Measurements from ENCODE around the gene SHH. TPM values are rescaled to one million over a fixed set of nuclear protein-coding genes. Genes with fewer than 3 reads are reported as not detected.
A peak's percentile ranks its signal among the peaks of the same experiment; 100 is the strongest.
"Not testable (repeated sequence)": the region's sequence is repeated elsewhere in the genome, so short reads cannot be mapped to it uniquely, and the experiment has no call there.

SHH gene
- total and polyA plus RNA-seq, 4 donors, result 0.10 to 0.25 TPM; not detected in 2

DNA sequence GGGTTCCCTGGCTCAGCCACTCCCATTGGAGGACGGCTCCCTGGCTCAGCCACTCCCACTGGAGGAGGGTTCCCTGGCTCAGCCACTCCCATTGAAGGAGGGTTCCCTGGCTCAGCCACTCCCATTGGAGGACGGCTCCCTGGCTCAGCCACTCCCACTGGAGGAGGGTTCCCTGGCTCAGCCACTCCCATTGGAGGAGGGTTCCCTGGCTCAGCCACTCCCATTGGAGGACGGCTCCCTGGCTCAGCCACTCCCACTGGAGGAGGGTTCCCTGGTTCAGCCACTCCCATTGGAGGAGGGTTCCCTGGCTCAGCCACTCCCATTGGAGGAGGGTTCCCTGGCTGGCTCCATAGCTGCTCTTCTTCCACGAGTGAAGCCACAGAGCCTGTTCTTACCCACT lies 5.3 kb upstream of the SHH start:
- H3K9me3 ChIP-seq (ENCODE audit: control insufficient read depth, low read length); intact Hi-C loops (cut with DNase I); H3K36me3 ChIP-seq (ENCODE audit: control insufficient read depth in 1 of 2, insufficient read depth in 2 of 2, low read length in 1 of 2); H3K27me3 ChIP-seq (ENCODE audit: control insufficient read depth in 1 of 2, insufficient read depth in 2 of 2, low read length in 1 of 2); H3K4me1 ChIP-seq (ENCODE audit: control insufficient read depth in 1 of 2, insufficient read depth in 2 of 2, low read length in 2 of 2); ATAC-seq (ENCODE audit: low FRiP score); H3K27ac ChIP-seq (ENCODE audit: low read depth in 1 of 2, low read length in 2 of 2); DNase-seq; H3K4me3 ChIP-seq (ENCODE audit: low read length in 2 of 2): not testable (repeated sequence)
- WGBS, 2 donors, result 66 to 73% methylated on average over 3 to 4 of the region's 4 CpGs

DNA sequence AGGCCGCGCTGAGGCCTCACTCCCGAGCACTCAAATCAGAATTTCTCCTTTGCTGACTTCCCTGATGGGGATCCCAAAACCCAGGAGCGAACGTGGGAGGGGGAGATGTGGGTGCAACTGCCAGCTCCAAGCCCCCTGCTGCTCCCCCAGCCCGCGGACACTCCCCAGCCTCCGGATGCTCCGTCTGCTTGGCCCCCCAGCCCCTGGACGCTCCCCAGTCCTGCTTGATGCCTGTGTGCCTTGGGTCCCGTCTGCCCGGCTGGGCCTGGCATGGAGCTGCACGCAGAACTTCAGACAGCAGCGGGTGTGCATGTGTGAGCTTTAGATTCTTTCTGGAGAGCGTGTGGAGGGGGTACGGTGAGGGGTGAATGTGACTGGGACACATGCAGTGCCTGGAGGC lies 4.7 kb upstream of the SHH start:
- H3K4me1 ChIP-seq (ENCODE audit: control insufficient read depth in 1 of 2, insufficient read depth in 2 of 2, low read length in 2 of 2), result no peaks in the 10 kb centered on the region
- H3K9me3 ChIP-seq (ENCODE audit: control insufficient read depth, low read length), result no peaks in the 10 kb centered on the region
- no peak for ATAC-seq (ENCODE audit: low FRiP score)
- WGBS, 2 donors, result 90 to 92% methylated on average over 16 of the region's 16 CpGs
- no peaks in the 10 kb centered on the region for H3K27me3 ChIP-seq (ENCODE audit: control insufficient read depth in 1 of 2, insufficient read depth in 2 of 2, low read length in 1 of 2)
- H3K36me3 ChIP-seq (ENCODE audit: control insufficient read depth in 1 of 2, insufficient read depth in 2 of 2, low read length in 1 of 2), result no peaks in the 10 kb centered on the region
- no peak overlapping the region for H3K27ac ChIP-seq (ENCODE audit: low read depth in 1 of 2, low read length in 2 of 2)
- intact Hi-C loops (cut with DNase I), result no loop called here
- no peak overlapping the region for H3K4me3 ChIP-seq (ENCODE audit: low read length in 2 of 2)
- DNase-seq, result peak in 1 of 2 donors; percentile 29

GRCh38 chr7:155816192-155816508 lies 3.9 kb upstream of the SHH start:
- Histone ChIP-seq H3K4me3 (ENCODE audit: low read length in 2 of 2) (no peak overlapping the region), H3K36me3 (ENCODE audit: control insufficient read depth in 1 of 2, insufficient read depth in 2 of 2, low read length in 1 of 2) (no peaks in the 10 kb centered on the region), H3K9me3 (ENCODE audit: control insufficient read depth, low read length) (no peaks in the 10 kb centered on the region), H3K4me1 (ENCODE audit: control insufficient read depth in 1 of 2, insufficient read depth in 2 of 2, low read length in 2 of 2) (no peaks in the 10 kb centered on the region), H3K27ac (ENCODE audit: low read depth in 1 of 2, low read length in 2 of 2) (no peak overlapping the region), H3K27me3 (ENCODE audit: control insufficient read depth in 1 of 2, insufficient read depth in 2 of 2, low read length in 1 of 2) (no peaks in the 10 kb centered on the region)
- WGBS, 2 donors, result 67% methylated on average over 12 of the region's 12 CpGs
- ATAC-seq (ENCODE audit: low FRiP score) (no peak), DNase-seq (no peak)
- intact Hi-C loops (cut with DNase I), result no loop called here

- WGBS, 2 donors, result 26% methylated on average over 18 to 20 of the region's 20 CpGs
- H3K27me3 ChIP-seq (ENCODE audit: control insufficient read depth in 1 of 2, insufficient read depth in 2 of 2, low read length in 1 of 2), result no peaks in the 10 kb centered on the region
- H3K36me3 ChIP-seq (ENCODE audit: control insufficient read depth in 1 of 2, insufficient read depth in 2 of 2, low read length in 1 of 2), result no peaks in the 10 kb centered on the region
- DNase-seq, result peak; percentile 47 to 57
- intact Hi-C loops (cut with DNase I), result no loop called here
- H3K4me3 ChIP-seq (ENCODE audit: low read length in 2 of 2), result no peak overlapping the region
- H3K4me1 ChIP-seq (ENCODE audit: control insufficient read depth in 1 of 2, insufficient read depth in 2 of 2, low read length in 2 of 2), result no peaks in the 10 kb centered on the region
- ATAC-seq (ENCODE audit: low FRiP score), result no peak
- H3K27ac ChIP-seq (ENCODE audit: low read depth in 1 of 2, low read length in 2 of 2), result no peak overlapping the region
- H3K9me3 ChIP-seq (ENCODE audit: control insufficient read depth, low read length), result no peaks in the 10 kb centered on the region
These were observed 3.3 kb upstream of the SHH start for GRCh38 chr7:155815332-155816191.

- Histone ChIP-seq H3K36me3 (ENCODE audit: control insufficient read depth in 1 of 2, insufficient read depth in 2 of 2, low read length in 1 of 2) (no peaks in the 10 kb centered on the region), H3K9me3 (ENCODE audit: control insufficient read depth, low read length) (no peaks in the 10 kb centered on the region), H3K27me3 (ENCODE audit: control insufficient read depth in 1 of 2, insufficient read depth in 2 of 2, low read length in 1 of 2) (no peaks in the 10 kb centered on the region), H3K4me3 (ENCODE audit: low read length in 2 of 2) (no peak overlapping the region), H3K4me1 (ENCODE audit: control insufficient read depth in 1 of 2, insufficient read depth in 2 of 2, low read length in 2 of 2) (no peaks in the 10 kb centered on the region), H3K27ac (ENCODE audit: low read depth in 1 of 2, low read length in 2 of 2) (no peak overlapping the region)
- DNase-seq (no peak), ATAC-seq (ENCODE audit: low FRiP score) (peak; percentile 34)
- intact Hi-C loops (cut with DNase I), result no loop called here
- WGBS, 2 donors, result 8 to 9% methylated on average over 18 to 22 of the region's 22 CpGs
These were observed 2.3 kb upstream of the SHH start for GRCh38 chr7:155814316-155815276.

DNA sequence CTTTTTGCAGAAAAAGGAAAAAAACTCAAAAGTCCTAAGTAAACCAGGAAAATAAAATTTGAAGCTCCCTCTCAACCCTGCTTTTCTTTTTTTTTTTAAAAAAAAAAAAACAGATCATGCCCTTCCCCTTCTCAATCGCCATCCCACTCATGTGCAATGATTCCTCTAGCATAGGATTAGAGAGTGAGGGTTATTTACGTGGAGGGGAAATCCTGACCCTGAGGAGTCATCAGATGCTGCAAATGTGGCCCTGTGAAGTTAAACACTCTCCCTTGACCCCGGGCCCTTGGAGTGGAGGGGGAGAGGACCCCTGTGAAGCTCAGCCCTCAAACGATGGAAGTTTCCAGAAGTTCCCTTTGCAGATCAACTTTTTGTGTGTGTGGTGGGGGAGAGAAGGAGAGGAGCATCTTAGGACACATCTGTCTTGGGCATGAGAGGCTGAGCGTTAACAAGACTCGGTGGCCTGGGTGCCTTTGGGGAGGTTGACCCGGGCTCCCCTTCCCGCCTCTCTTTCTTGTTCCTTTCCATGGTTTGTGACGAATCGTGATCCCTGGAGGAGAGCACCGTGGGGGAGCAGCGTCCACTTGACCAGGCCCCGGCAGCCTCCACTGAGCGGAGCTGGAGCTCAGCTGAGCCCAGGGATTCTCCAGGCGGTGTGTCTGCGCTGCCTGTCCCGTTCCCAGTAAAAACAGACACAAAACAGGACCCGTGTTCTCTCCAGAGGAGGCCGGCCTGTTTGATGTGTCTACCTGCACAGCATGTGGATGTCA lies 1.5 kb upstream of the SHH start:
- no peak overlapping the region for H3K4me3 ChIP-seq (ENCODE audit: low read length in 2 of 2)
- 6 to 11% methylated on average over 19 of the region's 19 CpGs for WGBS, 2 donors
- H3K27me3 ChIP-seq (ENCODE audit: control insufficient read depth in 1 of 2, insufficient read depth in 2 of 2, low read length in 1 of 2), result no peaks in the 10 kb centered on the region
- no peaks in the 10 kb centered on the region for H3K36me3 ChIP-seq (ENCODE audit: control insufficient read depth in 1 of 2, insufficient read depth in 2 of 2, low read length in 1 of 2)
- ATAC-seq (ENCODE audit: low FRiP score), result no peak
- H3K9me3 ChIP-seq (ENCODE audit: control insufficient read depth, low read length), result no peaks in the 10 kb centered on the region
- H3K27ac ChIP-seq (ENCODE audit: low read depth in 1 of 2, low read length in 2 of 2), result no peak overlapping the region
- intact Hi-C loops (cut with DNase I), result no loop called here
- no peak for DNase-seq
- no peaks in the 10 kb centered on the region for H3K4me1 ChIP-seq (ENCODE audit: control insufficient read depth in 1 of 2, insufficient read depth in 2 of 2, low read length in 2 of 2)

DNA sequence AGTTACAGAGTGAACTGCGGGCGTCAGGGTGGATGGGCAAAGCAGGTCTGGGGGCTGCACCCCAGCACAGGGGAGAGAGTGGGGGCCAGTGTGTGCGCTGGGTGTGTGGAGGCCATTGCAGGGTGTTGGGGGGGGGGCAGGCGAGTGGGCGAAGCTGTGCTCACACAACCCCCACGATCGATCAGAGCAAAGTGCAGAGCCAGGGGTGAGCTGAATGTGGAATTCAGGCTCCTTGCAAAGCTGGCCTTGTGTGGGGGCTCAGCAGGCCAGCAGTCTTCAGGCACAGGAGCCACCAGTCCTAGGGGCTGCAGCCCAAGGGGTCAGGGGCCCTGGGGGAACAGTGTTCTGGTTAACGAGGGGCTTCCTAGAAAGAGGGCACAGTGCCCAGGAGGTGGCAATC lies 862 bp upstream of the SHH start:
- DNase-seq, result no peak
- Histone ChIP-seq H3K27me3 (ENCODE audit: control insufficient read depth in 1 of 2, insufficient read depth in 2 of 2, low read length in 1 of 2) (no peaks in the 10 kb centered on the region), H3K4me3 (ENCODE audit: low read length in 2 of 2) (no peak overlapping the region), H3K9me3 (ENCODE audit: control insufficient read depth, low read length) (no peaks in the 10 kb centered on the region), H3K27ac (ENCODE audit: low read depth in 1 of 2, low read length in 2 of 2) (no peak overlapping the region), H3K36me3 (ENCODE audit: control insufficient read depth in 1 of 2, insufficient read depth in 2 of 2, low read length in 1 of 2) (no peaks in the 10 kb centered on the region), H3K4me1 (ENCODE audit: control insufficient read depth in 1 of 2, insufficient read depth in 2 of 2, low read length in 2 of 2) (no peaks in the 10 kb centered on the region)
- ATAC-seq (ENCODE audit: low FRiP score), result no peak
- intact Hi-C loops (cut with DNase I), result no loop called here
- WGBS, 2 donors, result 6 to 10% methylated on average over 8 of the region's 8 CpGs

DNA sequence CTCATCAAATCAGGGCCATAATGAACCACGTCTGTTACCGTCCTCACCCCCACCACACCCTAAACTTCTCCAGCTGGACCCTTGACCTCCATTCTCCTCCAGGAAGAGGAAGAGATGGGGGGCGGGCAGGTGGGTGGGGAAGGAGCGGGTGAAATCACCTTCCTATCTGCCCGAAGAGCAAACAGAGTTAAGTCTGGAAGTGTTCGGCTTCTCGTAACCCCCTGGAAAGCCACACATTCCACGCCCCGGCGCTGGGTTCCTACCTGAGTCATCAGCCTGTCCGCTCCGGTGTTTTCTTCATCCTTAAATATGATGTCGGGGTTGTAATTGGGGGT lies 736 bp downstream of the SHH start:
- no peak overlapping the region for H3K27ac ChIP-seq (ENCODE audit: low read depth in 1 of 2, low read length in 2 of 2)
- 1 to 2% methylated on average over 13 of the region's 13 CpGs for WGBS, 2 donors
- intact Hi-C loops (cut with DNase I), result no loop called here
- no peaks in the 10 kb centered on the region for H3K27me3 ChIP-seq (ENCODE audit: control insufficient read depth in 1 of 2, insufficient read depth in 2 of 2, low read length in 1 of 2)
- no peaks in the 10 kb centered on the region for H3K4me1 ChIP-seq (ENCODE audit: control insufficient read depth in 1 of 2, insufficient read depth in 2 of 2, low read length in 2 of 2)
- ATAC-seq (ENCODE audit: low FRiP score) (no peak), DNase-seq (no peak)
- no peaks in the 10 kb centered on the region for H3K36me3 ChIP-seq (ENCODE audit: control insufficient read depth in 1 of 2, insufficient read depth in 2 of 2, low read length in 1 of 2)
- no peak overlapping the region for H3K4me3 ChIP-seq (ENCODE audit: low read length in 2 of 2)
- no peaks in the 10 kb centered on the region for H3K9me3 ChIP-seq (ENCODE audit: control insufficient read depth, low read length)

All from aorta (tissue), 5 donors.